NCI-H2029 (cell line): ENCODE data around the gene HOXA10.

Experiments
- DNase-seq: peaks from one replicate; lab custom pipeline; 2025; lab: John Stamatoyannopoulos, UW

HOXA10 gene

GRCh38 chr7:27203365-27203953, 29.3 kb upstream of the HOXA10 start:
- DNase-seq, result no peak

DNA sequence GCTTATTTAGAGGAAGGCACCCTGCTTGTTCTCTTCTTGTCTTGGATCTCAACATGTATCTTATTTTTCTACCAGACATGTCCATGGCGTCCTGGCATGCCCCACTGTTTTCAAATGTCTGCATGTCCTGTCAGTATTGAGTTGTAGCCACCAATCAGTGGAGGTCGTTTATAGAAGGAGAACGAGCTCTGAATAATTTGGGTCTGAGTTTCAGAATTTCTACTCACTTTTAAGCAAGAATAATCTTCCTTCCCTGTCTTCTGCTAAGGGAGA, 28.7 kb upstream of the HOXA10 start:
- no peak for DNase-seq

DNA sequence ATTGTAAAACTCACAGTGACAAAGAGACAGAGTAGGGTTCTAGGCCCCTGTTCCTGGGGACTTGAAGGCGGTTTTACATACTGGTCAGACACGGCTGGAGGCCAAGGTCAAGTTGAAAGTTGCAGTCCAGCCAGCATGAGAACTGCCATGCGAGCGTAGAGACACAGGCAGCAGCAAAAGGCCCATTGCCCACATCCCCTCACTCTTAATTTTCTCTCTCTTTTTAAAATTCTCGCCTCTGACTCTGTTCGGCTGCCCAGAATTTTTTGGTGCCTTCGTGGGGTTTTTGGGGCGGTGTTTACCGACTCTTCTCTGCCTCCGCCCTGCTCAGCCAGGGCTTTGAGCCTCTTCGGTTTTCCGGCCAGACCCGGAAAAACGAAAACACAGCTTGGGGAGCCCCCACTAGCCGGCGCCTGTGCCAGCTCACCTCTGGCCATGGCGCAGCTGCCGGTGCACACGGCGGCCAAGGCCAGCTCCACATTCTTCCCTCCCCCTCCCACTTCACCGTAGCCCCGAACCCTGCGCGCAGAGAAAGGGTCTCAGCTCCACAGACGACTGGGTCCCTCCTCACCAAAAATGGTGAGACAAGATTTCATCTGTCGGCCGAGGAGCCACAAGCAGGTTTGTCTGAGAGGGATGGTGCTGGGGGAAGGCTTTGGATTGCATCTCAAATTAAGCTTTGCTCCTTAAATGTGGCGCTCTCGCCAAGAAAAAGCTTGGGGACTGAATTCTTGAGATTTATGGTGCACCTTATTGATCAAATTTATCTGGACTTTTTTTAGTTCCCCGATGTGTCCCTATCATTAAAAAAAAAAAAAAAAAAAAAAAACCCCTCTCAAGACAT, 28.1 kb upstream of the HOXA10 start:
- DNase-seq, result no peak

DNA sequence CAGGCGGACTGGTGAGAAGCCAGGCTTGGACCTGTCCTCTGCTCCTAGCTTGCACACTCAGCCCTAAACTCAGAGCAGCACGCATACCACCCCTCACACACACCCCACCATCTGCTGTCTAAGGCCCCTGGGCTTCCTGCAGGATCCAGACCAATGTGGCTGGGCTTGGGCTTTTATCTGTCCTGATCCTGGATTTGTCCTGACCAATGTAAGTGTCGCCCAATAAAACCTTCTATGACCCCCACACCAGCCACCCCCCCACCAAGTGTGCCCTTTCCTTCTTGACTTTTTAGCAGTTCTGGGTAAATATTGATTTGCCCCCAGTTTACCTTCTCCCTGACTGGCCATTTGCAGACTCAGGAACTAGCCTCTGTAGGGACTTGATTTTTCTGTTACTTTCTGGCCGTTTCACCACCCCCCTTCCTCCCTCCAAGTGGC, 27.5 kb upstream of the HOXA10 start:
- DNase-seq, result no peak

GRCh38 chr7:27200761-27201579, 26.9 kb upstream of the HOXA10 start:
- DNase-seq, result no peak

DNA sequence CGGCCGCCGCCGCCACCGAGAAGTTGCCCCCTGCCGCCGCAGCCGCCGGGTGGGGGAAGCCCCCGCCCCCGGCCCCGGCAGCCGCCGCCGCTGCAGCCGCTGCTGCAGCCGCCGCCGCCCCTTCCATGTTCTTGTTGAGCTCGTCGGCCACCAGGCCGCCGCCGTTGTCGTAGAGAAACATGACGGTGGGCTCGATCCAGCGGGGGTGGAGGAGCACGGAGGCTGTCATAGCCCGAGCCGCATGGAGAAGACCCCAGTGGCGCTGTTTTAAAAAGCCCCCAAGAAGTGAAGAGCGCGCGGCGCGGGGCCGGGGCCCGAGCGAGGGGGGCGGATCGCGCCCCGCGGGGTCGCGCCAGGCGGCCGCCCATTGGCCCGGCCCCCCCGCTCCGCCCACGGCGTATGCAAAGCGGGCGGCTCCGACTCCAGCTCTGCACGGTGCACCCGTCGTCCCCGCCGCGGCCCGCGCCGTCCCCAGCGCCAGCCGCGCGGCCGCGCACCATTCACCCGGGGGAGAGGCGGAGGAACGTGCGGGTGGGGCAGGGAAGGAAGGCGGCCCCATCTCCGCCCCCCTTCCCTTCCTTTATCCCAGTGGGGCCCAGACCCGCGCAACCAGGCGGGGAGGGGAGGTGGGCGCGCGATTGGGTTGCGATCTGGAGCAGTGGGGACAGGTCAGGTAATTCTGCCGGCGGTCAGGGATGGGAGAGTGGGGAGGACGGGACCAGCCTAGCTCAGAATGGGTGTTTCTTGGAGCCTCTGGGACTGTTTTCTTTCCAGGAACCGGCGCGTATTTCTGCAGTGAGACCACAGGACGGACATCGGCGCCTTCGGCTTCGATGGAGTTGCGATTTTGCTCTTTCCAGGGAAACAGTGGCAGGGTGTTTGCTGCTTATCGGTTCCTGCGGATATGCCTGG, 26.0 kb upstream of the HOXA10 start, which contains the start of gene HOXA13:
Gene HOXA13, minus strand, starts transcription at position 243 of the 912 bp plus-strand sequence. Its CDS starts 14 bp downstream, at position 229.
- peak; percentile 25 for DNase-seq

DNA sequence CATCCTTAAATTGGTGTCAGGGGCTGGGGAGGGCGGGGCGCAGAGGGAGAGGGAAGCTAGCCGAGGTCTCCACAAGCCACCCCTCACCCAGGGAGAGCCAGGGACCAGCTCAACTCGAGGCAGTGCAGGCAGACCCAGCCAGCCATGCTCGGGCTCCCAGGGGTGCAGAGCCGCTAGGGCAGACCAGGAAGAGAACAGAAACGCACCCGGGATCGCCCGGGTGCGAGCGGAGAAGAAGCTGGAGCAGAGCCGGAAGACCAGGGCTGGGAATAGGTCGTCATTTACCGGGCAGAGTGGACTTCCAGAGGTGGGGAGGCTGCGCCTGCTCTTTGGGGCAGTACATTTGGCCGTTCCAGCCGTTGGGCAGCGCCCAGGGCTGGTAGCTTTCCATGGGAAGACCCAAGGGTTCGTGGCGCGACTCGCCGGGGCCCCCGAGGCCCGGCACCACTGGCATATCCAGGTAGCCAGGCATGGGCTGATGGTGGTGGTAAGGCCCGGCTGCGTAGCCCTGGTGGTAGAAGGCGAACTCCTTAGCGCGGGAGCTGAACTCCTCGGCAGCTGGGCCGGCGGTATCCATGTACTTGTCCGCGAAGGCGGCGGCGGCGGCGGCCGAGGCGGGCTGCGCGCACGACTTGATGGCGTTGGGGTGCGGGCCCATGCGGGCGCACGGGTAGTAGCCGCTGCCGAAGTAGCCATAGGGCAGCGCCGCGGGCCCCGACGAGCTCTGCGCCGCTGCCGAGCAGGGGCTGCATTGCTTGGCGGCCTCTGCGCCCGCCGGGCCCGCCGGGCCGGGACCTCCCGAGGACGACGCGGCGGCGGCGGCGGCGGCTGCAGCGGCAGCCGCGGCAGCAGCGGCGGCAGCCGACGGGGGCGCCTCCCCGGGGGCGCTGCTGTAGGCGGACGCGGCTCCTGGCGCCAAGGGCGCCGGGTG, 25.0 kb upstream of the HOXA10 start:
- DNase-seq, result no peak

GRCh38 chr7:27198138-27198841, 24.2 kb upstream of the HOXA10 start:
- DNase-seq, result no peak

- DNase-seq, result no peak
Measured at GRCh38 chr7:27197137-27198042, 23.3 kb upstream of the HOXA10 start.

GRCh38 chr7:27196287-27196767, 22.2 kb upstream of the HOXA10 start:
- DNase-seq, result peak; percentile 53

DNA sequence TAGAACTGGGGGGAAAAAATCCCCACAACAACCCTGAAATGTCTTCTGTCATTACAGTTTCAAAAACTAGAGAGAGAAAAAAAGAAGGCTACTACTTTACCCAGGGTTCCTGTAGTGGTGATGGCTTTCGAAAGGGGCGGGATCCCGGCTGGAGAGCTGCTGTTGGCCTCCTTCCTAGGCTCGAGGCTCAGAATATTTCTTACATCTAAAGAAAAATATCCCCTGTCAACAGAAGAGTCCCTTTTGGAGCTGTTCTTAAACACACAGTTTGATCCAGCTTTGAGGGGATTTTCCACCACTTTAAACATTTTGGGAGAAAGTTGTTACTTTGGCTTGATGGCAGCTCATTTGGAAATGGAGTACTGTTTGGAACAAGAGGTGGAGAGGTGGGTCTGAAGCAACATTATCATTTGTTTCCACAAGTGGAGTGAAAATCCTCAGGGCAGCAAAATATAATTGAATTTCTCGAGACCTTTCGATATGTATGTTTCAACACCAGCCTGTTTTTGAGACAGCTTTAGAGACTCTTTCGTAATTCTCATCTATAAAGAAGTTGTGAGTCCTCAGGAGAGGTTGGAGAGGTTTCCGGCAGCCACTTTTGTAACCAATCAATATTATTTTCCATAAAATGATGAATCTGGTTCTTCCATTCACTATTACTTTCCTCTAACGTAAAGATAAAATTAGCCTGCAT, 20.7 kb upstream of the HOXA10 start:
- DNase-seq, result no peak

- DNase-seq, result no peak
Measured at GRCh38 chr7:27194002-27194352, 19.9 kb upstream of the HOXA10 start.

- no peak for DNase-seq
Measured at GRCh38 chr7:27193335-27194001, 19.3 kb upstream of the HOXA10 start.

- no peak for DNase-seq
Measured at GRCh38 chr7:27192546-27193334, 18.6 kb upstream of the HOXA10 start.

DNA sequence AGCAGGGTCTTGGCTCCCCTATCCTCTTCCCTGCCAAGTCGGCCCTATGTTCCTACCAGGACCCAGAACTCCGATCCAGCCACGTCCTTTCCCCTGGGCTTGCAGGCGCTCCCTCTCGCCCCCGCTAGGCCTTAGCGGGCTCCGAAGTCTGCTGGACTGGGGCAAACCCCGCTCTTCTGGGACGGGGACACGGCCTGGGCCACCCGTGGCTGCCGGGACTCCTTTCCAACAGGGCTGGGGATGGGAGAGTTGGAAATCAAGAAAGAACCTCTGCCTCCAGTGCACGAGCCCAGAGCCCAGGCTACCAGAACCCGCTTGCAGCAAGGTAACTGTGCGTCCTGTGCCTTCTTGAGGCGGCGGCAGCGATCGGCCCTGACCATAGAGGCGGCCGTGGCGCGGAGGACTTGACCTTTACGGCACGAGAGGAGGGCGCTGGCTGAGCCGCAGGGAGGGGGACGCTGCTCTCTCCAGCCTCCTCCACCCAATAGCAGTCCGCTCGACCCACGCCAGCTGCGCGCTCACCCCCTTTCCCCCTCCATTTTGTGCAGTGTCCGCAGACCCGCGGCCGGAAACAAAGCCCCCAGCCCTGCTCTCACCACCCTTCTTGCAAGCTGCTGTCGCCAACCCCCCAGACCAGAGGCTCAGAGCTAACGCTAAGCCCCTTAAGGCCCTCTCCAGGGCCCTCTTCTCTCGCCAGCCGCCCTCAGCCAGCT, 17.9 kb upstream of the HOXA10 start:
- DNase-seq, result no peak

DNA sequence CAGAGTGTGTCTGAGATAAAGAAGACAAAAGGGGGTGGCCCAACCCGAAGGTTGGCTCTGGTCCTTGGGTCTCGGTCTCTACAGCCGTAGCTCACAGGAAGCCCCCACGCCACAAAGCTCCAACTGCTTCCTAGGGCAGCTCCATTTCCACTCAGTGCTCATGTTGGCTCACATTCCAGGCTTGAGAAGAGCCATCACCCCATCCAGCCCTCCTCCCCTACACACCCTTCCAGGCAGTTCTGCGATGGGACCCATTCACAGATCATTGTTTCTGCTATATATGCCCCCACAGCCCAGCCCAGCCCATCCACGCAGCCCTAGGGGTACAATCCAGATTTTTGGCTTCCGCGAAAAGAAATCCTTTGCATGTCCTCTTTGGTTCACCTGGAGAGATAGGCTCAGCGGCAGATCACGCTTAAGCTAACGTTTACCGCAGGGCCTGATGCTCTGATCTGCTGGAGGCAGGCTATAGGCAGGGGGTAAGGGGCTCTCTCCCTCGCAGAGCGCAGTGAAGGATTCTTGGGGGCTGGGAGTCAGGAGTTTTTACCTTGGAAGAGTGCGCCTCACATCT, 17.1 kb upstream of the HOXA10 start:
- no peak for DNase-seq
